ENCODE data around the gene TCF7. TPM values are rescaled to one million over a fixed set of nuclear protein-coding genes. Genes with fewer than 3 reads are reported as not detected.
"Not testable (repeated sequence)": the region's sequence is repeated elsewhere in the genome, so short reads cannot be mapped to it uniquely, and the experiment has no call there.

The TCF7 gene
- total and polyA plus RNA-seq, 7 donors, result 0.24 to 2.6 (median 1.0) TPM

DNA sequence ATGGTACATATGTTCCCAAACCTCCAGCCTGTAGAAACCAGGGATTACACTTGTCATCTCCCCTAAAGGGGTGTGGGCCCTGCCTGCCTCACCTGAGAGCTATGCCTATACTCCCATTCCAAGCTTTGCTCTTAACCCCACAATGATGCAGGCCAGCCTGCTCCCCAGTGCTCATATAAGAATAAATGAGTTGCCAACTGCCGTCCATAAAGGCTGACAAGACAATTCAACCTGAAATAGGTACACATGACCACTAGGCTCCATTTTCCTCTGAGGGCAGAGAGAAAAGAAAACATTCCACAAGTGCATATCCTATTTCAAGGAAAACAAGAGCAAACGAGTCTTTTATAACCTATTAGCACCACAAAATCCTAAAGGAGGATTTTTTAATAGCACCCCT is 33.8 kb downstream of the TCF7 start:
- TF ChIP-seq, protein P1, sequence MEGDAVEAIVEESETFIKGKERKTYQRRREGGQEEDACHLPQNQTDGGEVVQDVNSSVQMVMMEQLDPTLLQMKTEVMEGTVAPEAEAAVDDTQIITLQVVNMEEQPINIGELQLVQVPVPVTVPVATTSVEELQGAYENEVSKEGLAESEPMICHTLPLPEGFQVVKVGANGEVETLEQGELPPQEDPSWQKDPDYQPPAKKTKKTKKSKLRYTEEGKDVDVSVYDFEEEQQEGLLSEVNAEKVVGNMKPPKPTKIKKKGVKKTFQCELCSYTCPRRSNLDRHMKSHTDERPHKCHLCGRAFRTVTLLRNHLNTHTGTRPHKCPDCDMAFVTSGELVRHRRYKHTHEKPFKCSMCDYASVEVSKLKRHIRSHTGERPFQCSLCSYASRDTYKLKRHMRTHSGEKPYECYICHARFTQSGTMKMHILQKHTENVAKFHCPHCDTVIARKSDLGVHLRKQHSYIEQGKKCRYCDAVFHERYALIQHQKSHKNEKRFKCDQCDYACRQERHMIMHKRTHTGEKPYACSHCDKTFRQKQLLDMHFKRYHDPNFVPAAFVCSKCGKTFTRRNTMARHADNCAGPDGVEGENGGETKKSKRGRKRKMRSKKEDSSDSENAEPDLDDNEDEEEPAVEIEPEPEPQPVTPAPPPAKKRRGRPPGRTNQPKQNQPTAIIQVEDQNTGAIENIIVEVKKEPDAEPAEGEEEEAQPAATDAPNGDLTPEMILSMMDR (IDR thresholded peaks at IDR 0.05), result no peak
- intact Hi-C loops (cut with DNase I), result no loop called here
- ATAC-seq (no peak), DNase-seq (peak in 1 of 2 donors; percentile 21)
- WGBS, 3 donors, result 26 to 73% (median 35%) methylated on average over 2 of the region's 2 CpGs
- no peak overlapping the region for H3K27ac ChIP-seq
- H3K27me3 ChIP-seq (ENCODE audit: insufficient read depth in 3 of 3, low read length in 2 of 3), result no peaks in the 10 kb centered on the region
- peaks cover 11 to 86% of the 10 kb centered on the region in 2 donors for H3K36me3 ChIP-seq (ENCODE audit: insufficient read depth in 1 of 2, low read depth in 1 of 2)
- peaks cover 31% of the 10 kb centered on the region for H3K4me1 ChIP-seq
- H3K4me3 ChIP-seq, result no peak overlapping the region
- no peaks in the 10 kb centered on the region for H3K9me3 ChIP-seq

DNA sequence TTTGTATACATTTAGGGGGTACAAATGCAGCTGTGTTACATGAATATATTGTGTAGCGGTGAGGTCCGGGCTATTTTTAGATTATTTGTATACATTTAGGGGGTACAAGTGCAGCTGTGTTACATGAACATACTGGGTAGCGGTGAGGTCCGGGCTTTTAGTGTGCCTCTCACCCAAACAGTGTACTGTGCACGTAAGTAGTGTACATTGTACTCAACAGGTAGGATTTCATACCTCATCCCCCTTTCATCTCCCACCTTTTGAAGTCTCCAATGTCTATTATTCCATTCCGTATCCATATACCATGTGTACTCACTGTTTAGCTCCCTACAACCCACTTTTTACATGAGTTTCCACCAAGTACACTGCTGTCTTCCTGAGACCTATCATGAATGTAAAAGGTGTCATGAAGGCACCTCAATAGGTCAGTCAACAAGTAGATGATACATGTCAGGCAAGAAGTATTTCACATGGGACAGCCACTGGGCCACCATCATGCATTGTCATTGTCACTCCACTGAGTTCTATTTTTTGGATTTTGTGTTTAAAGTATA is 34.6 kb downstream of the TCF7 start:
- intact Hi-C loops (cut with DNase I), result no loop called here
- peaks cover 16 to 86% of the 10 kb centered on the region in 2 donors for H3K36me3 ChIP-seq (ENCODE audit: insufficient read depth in 1 of 2, low read depth in 1 of 2)
- no peak overlapping the region for H3K27ac ChIP-seq
- no peak overlapping the region for H3K4me3 ChIP-seq
- ATAC-seq (no peak), DNase-seq (no peak)
- H3K4me1 ChIP-seq, result peaks cover 31% of the 10 kb centered on the region
- WGBS, 3 donors, result 90 to 94% (median 91%) methylated on average over 6 of the region's 6 CpGs
- TF ChIP-seq, protein P1 (IDR thresholded peaks at IDR 0.05), result no peak
- no peaks in the 10 kb centered on the region for H3K9me3 ChIP-seq
- H3K27me3 ChIP-seq (ENCODE audit: insufficient read depth in 3 of 3, low read length in 2 of 3), result no peaks in the 10 kb centered on the region

DNA sequence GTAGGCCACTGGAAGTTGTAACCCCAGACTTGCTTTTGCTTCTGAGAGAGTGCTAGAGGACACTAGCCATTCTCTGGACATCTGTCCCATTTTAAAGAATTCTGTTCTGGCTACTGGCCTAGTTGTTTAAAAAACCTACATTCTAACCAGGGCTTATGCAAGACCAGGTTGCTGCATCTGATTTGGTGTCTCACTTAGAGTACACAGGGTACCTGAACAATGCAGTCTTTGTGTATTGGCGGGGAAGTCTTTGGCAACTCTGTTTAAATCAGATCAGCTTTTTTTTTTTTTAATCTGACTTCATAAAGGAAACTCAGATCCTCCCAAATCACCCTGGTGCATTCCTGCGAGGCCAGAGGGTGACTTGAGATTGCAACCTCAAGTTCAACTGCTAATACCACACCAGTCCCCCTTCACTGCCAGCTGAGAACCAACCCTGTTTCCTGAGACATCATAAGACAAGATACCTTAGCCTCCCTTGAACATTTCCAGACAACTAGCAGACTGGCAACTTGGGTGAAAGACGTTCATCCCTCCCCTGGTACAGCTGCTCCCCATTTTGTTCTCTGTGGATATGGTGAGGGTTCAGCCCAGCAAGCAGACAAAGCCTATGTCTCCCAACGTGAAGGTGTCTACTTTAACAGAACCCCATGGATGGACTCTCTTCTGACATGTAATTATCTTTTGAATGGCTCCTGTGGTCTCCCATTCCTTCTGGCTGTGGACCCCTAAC is 35.3 kb downstream of the TCF7 start:
- no peak for ATAC-seq
- intact Hi-C loops (cut with DNase I), result no loop called here
- Histone ChIP-seq H3K9me3 (no peaks in the 10 kb centered on the region), H3K27ac (no peak overlapping the region), H3K4me1 (peaks cover 31% of the 10 kb centered on the region), H3K27me3 (ENCODE audit: insufficient read depth in 3 of 3, low read length in 2 of 3) (no peaks in the 10 kb centered on the region), H3K4me3 (no peak overlapping the region), H3K36me3 (ENCODE audit: insufficient read depth in 1 of 2, low read depth in 1 of 2) (peaks cover 16 to 84% of the 10 kb centered on the region in 2 donors)
- TF ChIP-seq, protein P1 (IDR thresholded peaks at IDR 0.05), result no peak
- peak in 1 of 2 donors; percentile 8 for DNase-seq
- WGBS, 3 donors, result 44 to 60% (median 51%) methylated on average over 4 of the region's 4 CpGs

DNA sequence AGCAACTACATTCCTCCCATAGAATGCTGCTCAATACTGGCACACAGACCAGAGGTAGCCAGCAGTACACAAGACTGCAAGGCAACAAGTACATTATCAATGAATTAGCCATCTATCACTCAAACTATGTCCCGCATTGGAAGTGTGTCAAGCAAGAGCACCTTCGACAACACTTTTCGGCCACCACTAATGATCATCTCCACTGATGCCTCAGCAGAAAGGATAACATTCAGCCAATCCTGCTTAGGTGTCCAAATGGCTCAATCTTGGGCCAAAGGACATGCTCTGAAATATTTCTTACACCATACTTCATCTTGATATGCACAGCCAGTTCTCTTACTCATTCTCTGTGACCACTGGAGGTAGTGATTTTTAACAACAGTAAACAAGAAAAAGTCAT is 37.2 kb downstream of the TCF7 start:
- 86 to 100% (median 95%) methylated on average over 3 of the region's 3 CpGs for WGBS, 3 donors
- Histone ChIP-seq H3K4me1 (peaks cover 28% of the 10 kb centered on the region), H3K27me3 (ENCODE audit: insufficient read depth in 3 of 3, low read length in 2 of 3) (no peaks in the 10 kb centered on the region), H3K27ac (no peak overlapping the region), H3K9me3 (no peaks in the 10 kb centered on the region), H3K4me3 (no peak overlapping the region), H3K36me3 (ENCODE audit: insufficient read depth in 1 of 2, low read depth in 1 of 2) (peaks cover 10 to 95% of the 10 kb centered on the region in 2 donors)
- peak in 3 of 4 donors; percentile 64 to 82 (median 66) for ATAC-seq
- no peak for DNase-seq
- TF ChIP-seq, protein P1 (IDR thresholded peaks at IDR 0.05), result no peak
- intact Hi-C loops (cut with DNase I), result no loop called here

DNA sequence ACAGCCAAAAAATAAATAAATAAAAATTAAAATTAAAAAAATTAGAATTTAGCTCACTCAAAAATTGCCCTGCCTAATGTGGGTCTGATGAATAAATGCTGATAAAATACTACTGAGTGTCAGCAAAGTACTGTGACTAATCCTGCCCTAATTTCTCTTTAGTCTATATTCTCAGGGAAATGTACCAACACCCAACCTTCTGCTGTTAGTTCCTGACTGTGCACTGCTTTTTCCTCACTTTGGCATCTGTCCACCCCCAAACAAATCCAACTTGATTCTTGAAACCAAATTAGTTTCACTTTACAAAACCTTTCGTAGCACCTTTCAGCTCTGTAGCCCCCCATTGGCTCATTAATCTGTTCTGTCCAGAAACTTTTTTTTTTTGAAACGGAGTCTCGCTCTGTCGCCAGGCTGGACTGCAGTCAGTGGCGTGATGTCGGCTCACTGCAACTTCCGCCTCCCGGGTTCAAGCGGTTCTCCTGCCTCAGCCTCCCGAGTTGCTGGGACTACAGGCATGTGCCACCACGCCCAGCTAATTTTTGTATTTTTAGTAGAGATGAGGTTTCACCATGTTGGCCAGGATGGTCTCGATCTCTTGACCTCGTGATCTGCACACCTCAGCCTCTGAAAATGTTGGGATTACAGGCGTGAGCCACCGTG is 37.8 kb downstream of the TCF7 start:
- H3K9me3 ChIP-seq; intact Hi-C loops (cut with DNase I); H3K27me3 ChIP-seq (ENCODE audit: insufficient read depth in 3 of 3, low read length in 2 of 3); DNase-seq; H3K4me3 ChIP-seq: not testable (repeated sequence)
- peak in 2 of 4 donors; percentile 29 to 59 for ATAC-seq
- Histone ChIP-seq H3K27ac (peak overlapping the region; percentile 37), H3K4me1 (peaks cover 22% of the 10 kb centered on the region), H3K36me3 (ENCODE audit: insufficient read depth in 1 of 2, low read depth in 1 of 2) (peaks cover 10 to 97% of the 10 kb centered on the region in 2 donors)
- WGBS, 3 donors, result 84 to 96% (median 89%) methylated on average over 15 of the region's 15 CpGs

Data from psoas muscle (tissue), 8 donors.